ENCODE measurements around the gene NUP62.

The NUP62 gene

GRCh38 chr19:49910179-49910578 lies 19.1 kb downstream of the NUP62 start:
- 0 out of 3 replicates have a peak, but pooled peaks have one; percentile 12 for ATAC-seq (ENCODE audit: insufficient read depth, low read depth)
- no peak overlapping the region for H3K9ac ChIP-seq (ENCODE audit: low read depth, low read length)
- H2AFZ ChIP-seq (ENCODE audit: low read depth, low read length) = no peak overlapping the region
- no peak overlapping the region for H3K27ac ChIP-seq (ENCODE audit: low read length)
- no peaks in the 10 kb centered on the region for H3K9me3 ChIP-seq (ENCODE audit: insufficient read depth, low read length, severe bottlenecking)
- H3K79me2 ChIP-seq (ENCODE audit: insufficient read depth, low read length) = peaks cover 65% of the 10 kb centered on the region
- peaks cover 87% of the 10 kb centered on the region for H3K36me3 ChIP-seq (ENCODE audit: insufficient read depth, low read length)
- H4K20me1 ChIP-seq (ENCODE audit: insufficient read depth, low read length) = peaks cover 87% of the 10 kb centered on the region
- no peak for TF ChIP-seq EZH2 (IDR thresholded peaks at IDR 0.05; ENCODE audit: borderline replicate concordance, low read depth, low read length, severe bottlenecking)
- TF ChIP-seq, protein P1, sequence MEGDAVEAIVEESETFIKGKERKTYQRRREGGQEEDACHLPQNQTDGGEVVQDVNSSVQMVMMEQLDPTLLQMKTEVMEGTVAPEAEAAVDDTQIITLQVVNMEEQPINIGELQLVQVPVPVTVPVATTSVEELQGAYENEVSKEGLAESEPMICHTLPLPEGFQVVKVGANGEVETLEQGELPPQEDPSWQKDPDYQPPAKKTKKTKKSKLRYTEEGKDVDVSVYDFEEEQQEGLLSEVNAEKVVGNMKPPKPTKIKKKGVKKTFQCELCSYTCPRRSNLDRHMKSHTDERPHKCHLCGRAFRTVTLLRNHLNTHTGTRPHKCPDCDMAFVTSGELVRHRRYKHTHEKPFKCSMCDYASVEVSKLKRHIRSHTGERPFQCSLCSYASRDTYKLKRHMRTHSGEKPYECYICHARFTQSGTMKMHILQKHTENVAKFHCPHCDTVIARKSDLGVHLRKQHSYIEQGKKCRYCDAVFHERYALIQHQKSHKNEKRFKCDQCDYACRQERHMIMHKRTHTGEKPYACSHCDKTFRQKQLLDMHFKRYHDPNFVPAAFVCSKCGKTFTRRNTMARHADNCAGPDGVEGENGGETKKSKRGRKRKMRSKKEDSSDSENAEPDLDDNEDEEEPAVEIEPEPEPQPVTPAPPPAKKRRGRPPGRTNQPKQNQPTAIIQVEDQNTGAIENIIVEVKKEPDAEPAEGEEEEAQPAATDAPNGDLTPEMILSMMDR (IDR thresholded peaks at IDR 0.05; ENCODE audit: borderline replicate concordance, extremely low read depth, low read length, poor library complexity, severe bottlenecking) = no peak
- DNase-seq = no peak
- H3K27me3 ChIP-seq (ENCODE audit: insufficient read depth, low read length, poor library complexity) = no peaks in the 10 kb centered on the region
- H3K4me1 ChIP-seq (ENCODE audit: insufficient read depth, low read length) = peaks cover 4% of the 10 kb centered on the region; the same call in 1 of the 2 replicates
- H3K4me3 ChIP-seq (ENCODE audit: low read depth in 1 of 2, low read length in 2 of 2) = no peak overlapping the region
- H3K4me2 ChIP-seq (ENCODE audit: insufficient read depth, low read length) = no peak overlapping the region

DNA sequence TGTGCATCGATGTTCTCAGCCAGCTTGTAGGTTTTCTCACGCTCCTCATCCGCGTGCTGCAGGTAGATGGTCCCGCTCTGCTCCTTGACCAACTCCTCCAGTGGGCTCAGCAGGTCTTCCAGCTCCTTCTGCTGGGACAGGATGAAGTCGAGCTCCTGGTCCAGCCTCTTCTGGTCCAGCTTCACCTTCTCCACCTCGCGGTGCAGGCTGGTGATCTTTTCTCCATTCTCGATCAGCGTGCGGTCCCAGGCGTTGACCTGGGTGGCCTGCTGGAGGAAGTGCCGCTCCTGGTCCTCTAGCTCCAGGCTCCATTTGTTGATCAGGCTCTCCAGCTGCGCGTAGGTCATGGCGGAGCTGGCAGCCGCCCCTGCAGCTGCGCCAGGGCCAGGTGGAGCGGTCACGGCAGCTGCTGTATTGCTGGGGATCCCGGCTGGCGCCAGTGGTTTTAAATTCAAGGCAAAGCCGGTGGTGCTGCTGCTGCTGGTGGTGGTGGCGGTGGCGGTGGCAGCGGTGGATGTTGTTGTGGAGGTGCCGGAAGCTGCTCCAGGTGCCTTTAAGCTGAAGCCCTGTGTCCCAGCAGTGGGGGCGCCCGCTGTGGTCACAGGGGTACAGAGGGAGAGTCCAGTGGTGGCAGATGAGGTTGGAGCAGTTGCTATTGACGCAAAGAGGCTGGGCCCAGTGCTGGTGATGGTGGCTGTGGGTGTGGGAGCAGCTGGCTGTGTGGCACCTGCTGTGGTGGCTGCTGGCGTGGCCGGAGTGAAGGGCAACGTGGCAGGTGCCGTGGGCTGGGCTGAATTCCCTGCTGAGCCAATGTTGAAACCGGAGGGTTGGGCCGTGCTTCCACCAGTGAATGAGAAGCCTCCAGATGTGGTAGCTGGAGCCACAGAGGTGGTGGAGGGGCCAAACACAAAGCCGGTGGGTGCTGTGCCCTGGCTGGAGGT lies 20.6 kb downstream of the NUP62 start:
- H4K20me1 ChIP-seq (ENCODE audit: insufficient read depth, low read length) = peaks cover 75% of the 10 kb centered on the region
- DNase-seq (no peak), ATAC-seq (ENCODE audit: insufficient read depth, low read depth) (no peak)
- peaks cover 53% of the 10 kb centered on the region for H3K79me2 ChIP-seq (ENCODE audit: insufficient read depth, low read length)
- H2AFZ ChIP-seq (ENCODE audit: low read depth, low read length) = no peak overlapping the region
- H3K4me2 ChIP-seq (ENCODE audit: insufficient read depth, low read length) = no peak overlapping the region
- peaks cover 73% of the 10 kb centered on the region for H3K36me3 ChIP-seq (ENCODE audit: insufficient read depth, low read length)
- H3K9me3 ChIP-seq (ENCODE audit: insufficient read depth, low read length, severe bottlenecking) = no peaks in the 10 kb centered on the region
- no peak overlapping the region for H3K27ac ChIP-seq (ENCODE audit: low read length)
- no peaks in the 10 kb centered on the region for H3K27me3 ChIP-seq (ENCODE audit: insufficient read depth, low read length, poor library complexity)
- H3K4me1 ChIP-seq (ENCODE audit: insufficient read depth, low read length) = peaks cover 4% of the 10 kb centered on the region; the same call in 1 of the 2 replicates
- H3K9ac ChIP-seq (ENCODE audit: low read depth, low read length) = no peak overlapping the region
- TF ChIP-seq, protein P1 (IDR thresholded peaks at IDR 0.05; ENCODE audit: borderline replicate concordance, extremely low read depth, low read length, poor library complexity, severe bottlenecking) = no peak
- no peak for TF ChIP-seq EZH2 (IDR thresholded peaks at IDR 0.05; ENCODE audit: borderline replicate concordance, low read depth, low read length, severe bottlenecking)
- no peak overlapping the region for H3K4me3 ChIP-seq (ENCODE audit: low read depth in 1 of 2, low read length in 2 of 2)

GRCh38 chr19:49907745-49908446 lies 21.4 kb downstream of the NUP62 start:
- H3K36me3 ChIP-seq (ENCODE audit: insufficient read depth, low read length) = peaks cover 64% of the 10 kb centered on the region
- H3K27ac ChIP-seq (ENCODE audit: low read length) = no peak overlapping the region
- H3K9me3 ChIP-seq (ENCODE audit: insufficient read depth, low read length, severe bottlenecking) = no peaks in the 10 kb centered on the region
- DNase-seq (no peak), ATAC-seq (ENCODE audit: insufficient read depth, low read depth) (no peak)
- H3K4me1 ChIP-seq (ENCODE audit: insufficient read depth, low read length) = peaks cover 4% of the 10 kb centered on the region; the same call in 1 of the 2 replicates
- H3K27me3 ChIP-seq (ENCODE audit: insufficient read depth, low read length, poor library complexity) = no peaks in the 10 kb centered on the region
- no peak overlapping the region for H3K4me3 ChIP-seq (ENCODE audit: low read depth in 1 of 2, low read length in 2 of 2)
- peaks cover 67% of the 10 kb centered on the region for H4K20me1 ChIP-seq (ENCODE audit: insufficient read depth, low read length)
- H3K4me2 ChIP-seq (ENCODE audit: insufficient read depth, low read length) = no peak overlapping the region
- H3K9ac ChIP-seq (ENCODE audit: low read depth, low read length) = no peak overlapping the region
- TF ChIP-seq EZH2 (IDR thresholded peaks at IDR 0.05; ENCODE audit: borderline replicate concordance, low read depth, low read length, severe bottlenecking) = no peak
- TF ChIP-seq, protein P1 (IDR thresholded peaks at IDR 0.05; ENCODE audit: borderline replicate concordance, extremely low read depth, low read length, poor library complexity, severe bottlenecking) = no peak
- H2AFZ ChIP-seq (ENCODE audit: low read depth, low read length) = no peak overlapping the region
- H3K79me2 ChIP-seq (ENCODE audit: insufficient read depth, low read length) = peaks cover 45% of the 10 kb centered on the region
